NCI-H187 (cell line): ENCODE data around the gene CD300LB.
"Not testable (repeated sequence)": the region's sequence is repeated elsewhere in the genome, so short reads cannot be mapped to it uniquely, and the experiment has no call there.

Experiments
- DNase-seq, 2 experiments: peaks; one replicate each; lab custom pipeline; 2025; lab: John Stamatoyannopoulos, UW

CD300LB gene

DNA sequence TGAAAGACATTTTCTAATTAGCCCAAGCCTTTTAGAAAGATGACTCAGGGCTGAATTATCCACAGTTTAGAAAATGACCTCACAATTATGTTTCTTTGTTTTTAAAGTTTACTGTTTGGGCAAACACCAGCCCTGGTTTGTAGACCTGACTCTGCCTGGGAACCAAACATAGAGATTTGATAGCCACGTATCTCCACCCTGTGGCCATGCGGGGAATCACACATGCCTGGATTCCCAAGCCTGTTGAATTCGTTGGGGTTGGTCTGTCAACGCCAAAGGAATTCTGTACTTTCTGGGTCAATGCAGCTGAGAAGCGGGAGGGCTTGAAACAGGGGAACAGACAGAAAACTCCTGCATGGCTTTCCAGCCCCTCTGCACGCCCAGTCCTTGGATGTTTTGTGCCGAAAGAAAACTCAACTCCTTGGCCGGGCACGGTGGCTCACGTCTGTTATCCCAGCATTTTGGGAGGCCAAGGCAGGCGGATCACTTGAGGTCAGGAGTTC is 37.9 kb downstream of the CD300LB start:
- peak; percentile 9 to 43 for DNase-seq

DNA sequence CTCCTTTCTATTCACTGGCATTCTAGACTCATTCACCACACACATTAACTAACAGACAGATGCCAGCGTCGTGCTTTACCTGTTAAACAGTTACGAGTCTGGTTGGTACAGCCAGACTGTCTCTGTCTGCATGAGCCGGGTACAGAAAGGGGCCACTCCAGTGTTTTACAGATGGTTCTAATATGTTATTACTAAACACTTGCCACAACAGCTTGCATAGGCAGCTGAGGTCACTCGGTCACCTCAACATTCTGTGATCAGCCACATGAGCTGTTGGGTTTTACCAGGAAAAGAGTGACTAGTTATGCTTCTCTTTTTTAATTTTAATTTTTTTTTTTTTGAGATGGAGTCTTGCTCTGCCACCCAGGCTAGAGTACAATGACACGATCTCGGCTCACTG is 39.6 kb downstream of the CD300LB start:
- no peak for DNase-seq

DNA sequence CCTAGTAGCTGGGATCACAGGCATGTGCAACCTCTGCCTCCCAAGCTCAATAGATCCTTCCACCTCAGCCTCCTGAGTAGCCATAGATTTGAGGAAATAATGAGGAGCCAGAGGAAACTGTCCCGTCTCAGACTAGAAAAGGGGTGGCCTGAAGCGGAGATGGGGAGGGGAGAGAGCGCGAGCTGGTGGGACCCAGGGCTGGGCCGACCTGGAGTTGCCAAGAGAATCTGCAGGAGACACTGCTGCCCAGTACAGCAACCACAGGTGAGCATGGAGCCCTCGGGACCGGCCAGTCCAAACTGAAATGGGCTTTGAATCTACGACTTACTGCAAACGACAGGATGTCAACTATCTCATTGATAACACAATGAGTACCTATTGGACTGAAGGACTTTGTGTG is 40.6 kb downstream of the CD300LB start:
- no peak for DNase-seq

DNA sequence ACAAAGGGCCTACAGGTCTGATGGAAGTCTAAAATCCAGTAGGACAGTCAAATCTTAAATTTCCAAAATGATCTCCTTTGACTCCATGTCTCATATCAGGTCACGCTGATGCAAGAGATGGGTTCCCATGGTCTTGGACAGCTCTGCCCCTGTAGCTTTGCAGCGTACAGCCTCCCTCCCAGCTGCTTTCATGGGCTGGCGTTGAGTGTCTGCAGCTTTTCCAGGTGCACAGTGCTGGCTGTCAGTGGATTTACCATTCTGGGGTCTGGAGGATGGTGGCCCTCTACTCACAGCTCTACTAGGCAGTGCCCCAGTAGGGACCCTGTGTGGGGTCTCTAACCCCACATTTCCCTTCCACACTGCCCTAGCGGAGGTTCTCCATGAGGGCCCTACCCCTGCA is 43.0 kb downstream of the CD300LB start:
- DNase-seq = not testable (repeated sequence)

DNA sequence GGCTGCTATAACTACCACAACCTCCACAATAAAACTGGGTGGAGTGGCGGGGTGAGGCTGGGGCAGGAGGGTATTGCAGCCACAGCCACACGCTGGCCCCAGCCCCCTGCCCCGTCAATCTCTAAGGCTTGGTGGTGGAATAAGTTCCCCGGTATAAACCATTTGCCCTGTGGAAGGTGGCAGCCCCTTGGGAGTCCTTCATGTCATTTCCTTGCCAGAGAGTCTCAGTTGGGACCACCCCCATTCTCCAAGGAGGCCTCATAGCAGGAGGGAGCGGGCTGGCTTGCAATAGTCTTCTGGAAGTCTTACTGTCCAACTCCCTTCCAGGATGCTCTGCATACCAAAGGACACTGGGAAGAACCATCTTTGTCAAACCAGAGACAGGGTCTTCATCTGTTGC is 45.4 kb downstream of the CD300LB start:
- DNase-seq = no peak

DNA sequence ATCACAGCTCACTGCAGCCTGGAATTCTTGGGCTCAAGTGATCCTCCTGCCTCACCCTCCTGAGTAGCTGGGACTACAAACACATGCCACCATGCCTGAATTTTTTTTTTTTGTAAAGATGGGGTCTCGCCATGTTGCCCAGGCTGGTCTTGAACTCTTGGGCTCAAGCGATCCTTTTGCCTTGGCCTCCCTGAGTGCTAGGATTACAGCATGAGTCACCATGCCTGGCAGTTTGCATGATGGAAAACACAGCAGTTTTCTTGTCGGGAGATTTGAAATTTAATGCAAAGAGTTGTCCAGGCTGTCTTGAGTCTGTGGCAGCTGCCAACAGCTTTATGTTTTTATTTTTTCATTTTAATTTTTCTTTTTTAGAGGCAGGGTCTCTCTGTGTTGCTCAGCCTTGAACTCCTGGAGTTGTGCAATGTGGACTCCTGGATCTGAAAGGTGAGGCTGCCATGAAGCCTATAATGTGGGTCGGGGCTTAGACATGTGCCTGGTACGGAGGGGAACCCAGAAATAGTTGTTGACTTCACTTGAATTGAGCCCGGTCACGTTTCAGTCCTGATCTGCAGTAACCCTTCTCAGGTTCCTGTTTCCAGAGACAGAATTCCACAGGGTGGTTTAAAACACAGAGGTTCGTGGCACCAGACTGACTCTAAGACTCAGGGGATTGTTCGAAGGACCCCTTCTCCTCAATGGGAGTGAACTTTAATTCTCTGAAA is 46.1 kb downstream of the CD300LB start:
- no peak for DNase-seq

DNA sequence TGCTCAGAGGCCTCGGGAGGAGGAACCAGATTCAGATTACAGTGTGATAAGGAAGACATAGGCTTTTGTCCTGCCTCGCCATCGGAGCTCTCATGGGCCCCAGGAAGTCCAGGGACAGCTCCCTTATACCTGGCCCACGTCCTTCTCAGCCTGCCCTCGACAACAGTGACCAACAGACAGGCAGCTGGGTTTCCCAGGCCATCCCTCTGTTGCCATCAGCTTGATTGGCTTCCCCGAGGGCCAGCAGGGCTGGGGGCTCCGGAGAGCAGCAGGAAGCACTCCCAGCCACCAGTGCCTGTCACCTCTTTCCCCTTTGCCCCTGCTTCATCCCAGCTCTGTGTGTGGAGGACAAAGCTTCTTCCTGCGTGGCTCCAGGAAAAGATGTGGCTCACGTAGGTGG is 47.2 kb downstream of the CD300LB start:
- DNase-seq = no peak

DNA sequence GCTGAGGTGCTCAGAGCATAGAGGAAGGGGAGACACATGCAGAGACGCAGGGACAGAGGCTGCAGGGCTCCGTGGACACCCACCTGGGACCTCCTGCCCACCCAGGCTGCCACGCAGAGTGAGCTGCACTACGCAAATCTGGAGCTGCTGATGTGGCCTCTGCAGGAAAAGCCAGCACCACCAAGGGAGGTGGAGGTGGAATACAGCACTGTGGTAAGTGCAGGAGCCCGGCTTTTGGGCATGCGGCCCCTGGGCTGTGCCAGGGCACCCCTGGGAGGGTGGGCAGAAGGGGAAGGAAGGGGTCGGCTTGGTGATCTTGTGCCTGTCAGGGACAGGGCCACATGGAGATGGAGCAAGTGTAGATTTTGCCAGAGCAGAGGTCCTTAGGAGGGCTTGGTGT is 49.7 kb downstream of the CD300LB start:
- no peak for DNase-seq

DNA sequence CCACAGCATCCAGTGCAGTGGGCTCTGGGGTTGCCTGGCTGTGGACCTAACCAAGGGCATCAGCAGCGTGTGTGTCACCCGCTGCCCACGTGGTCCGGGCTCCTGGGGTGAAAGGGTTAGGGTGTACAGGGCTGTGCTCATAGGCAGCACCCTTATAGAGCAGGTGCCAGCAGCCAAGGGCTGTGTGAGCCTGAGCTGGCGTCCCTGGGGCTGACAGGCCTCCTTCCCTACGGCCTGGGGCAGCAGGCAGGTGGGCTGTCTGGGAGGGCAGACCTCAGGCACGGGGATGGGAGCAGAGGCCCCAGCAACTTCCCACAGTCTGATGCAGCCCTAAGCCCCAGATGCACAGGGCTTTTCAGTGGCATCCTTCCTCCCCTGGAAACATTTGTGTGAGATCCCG is 51.0 kb downstream of the CD300LB start:
- DNase-seq = no peak

DNA sequence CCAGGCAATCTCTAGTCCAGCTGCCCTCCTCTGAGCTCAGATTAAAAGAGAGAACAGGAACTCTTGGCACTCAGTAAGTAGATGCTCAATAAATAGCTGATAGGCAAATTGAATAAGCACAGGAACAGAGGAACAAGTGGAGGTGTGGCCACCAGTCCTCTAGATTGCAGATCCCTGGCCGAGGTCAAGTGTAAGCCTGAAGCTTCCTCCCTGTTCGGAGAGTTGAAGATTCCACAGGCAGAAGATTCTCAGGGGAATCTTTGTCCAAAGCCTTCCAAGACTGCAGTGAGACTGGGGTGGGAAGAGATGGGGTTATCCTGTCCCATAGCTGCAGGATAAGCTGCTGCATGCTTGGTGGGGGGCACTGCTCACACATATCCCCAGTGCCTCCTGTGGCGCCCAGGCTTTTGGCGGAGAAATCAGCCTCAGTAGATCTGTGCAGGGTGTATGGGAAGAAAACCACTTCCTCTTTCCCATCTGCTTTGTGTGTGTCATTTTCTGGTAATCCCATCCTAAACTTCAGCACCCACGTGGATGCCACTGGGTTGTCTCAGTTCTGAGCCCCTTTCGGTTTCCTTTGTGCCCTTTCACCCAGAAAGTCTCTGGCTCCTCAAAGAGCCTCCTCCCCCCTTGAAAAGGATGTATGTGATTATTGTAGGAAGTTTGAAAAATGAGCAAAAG is 52.7 kb downstream of the CD300LB start:
- no peak for DNase-seq

DNA sequence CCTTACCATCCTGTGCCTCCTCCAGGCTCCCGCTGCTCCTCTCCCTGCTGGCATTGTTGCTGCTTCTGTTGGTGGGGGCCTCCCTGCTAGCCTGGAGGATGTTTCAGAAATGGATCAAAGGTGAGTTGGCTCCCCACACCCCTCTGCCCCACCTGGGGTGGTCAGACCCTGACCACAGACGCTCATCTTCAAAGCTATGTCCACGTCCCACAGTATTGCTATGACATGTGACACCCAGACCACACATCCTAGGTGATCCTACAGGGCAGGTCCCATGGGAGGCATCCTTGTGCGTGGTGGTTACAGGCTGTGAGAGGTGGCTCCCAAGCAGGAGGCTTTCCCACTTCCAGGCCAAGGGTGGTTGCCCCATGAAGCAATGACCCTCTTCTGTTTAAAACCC is 53.9 kb downstream of the CD300LB start:
- DNase-seq = no peak

DNA sequence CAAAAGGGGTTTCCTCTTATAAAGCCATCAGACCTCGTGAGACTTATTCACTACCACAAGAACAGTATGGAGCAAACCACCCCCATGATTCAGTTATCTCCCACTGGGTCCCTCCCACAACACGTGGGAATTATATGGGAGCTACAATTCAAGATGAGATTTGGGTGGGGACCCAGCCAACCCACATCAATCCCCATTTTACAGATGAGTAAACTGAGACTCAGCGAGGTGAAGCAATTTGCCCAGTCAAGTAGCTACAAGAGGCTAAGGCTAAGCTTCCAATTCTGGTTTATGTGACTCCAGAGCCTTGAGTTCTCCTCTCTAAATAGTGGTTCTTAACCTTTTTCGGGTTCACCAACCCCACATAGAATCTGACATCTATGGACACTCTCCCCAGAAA is 56.1 kb downstream of the CD300LB start:
- DNase-seq = no peak

DNA sequence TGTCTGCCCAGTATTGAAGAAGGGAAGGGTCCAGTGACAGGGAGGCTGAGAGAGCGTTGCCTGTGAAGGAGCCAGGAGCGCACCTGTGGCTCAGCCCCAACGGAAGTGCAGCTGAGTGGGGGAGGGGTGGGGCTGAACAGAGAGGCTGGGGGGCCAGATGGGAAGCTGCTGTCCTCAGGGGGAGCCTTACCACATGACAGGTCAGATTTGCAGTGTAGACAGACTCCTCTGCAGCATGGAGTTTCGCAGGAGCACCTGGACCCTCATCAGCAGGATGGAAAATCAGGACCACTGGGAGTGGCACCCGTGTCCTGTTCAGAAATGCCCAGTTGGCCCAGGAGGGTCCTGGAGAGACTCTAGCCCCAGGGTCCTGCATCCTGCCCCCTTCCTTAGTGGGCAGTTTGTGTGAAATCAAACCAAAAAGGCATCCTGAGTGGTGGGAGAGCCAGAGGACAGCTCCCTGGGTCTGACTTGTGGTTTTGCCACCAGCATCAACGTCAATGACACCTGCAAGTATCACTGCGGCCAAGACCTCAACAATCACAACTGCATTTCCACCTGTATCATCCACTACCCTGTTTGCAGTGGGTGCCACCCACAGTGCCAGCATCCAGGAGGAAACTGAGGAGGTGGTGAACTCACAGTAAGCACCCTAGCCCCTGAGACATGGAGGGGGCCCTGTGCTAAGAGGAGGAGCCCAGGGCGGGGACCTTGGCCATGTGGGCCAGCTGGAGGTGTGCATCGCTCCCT is 57.1 kb downstream of the CD300LB start:
- no peak for DNase-seq

DNA sequence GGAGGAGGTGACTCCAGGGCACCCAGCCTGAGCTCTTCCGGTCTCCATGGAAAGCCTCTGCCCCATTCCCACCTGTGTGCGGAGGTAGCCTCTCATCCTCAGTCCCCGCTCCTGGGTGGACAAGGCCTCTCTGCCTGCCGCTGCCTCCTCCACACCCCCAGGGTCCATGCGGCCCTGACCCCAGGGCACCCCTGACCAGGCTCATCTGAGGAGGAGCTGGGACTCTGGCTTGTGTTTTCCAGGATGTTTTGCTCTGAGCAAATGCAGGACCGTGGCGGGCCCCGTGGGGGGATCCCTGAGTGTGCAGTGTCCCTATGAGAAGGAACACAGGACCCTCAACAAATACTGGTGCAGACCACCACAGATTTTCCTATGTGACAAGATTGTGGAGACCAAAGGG is 58.0 kb downstream of the CD300LB start:
- no peak for DNase-seq

DNA sequence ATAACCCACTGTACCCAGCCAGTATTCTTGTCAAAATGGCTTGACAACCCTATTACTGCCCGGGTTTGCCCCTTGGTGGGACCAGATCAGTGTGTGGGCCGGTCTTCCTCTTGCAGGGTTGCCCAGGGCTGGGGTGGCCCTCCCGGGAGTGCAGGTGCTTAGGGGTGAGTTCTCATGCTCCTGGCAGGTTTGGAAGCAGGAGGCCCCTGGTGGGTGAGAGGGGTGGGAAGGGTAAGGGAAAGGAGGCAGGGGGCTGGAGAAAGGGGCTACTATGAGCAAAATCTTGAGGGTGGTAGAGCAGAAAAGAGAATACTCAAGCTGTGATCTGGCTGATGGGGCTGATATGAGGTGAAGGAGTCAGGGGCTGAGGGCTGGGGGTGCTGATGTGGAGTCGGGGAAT is 58.4 kb downstream of the CD300LB start:
- DNase-seq = no peak

DNA sequence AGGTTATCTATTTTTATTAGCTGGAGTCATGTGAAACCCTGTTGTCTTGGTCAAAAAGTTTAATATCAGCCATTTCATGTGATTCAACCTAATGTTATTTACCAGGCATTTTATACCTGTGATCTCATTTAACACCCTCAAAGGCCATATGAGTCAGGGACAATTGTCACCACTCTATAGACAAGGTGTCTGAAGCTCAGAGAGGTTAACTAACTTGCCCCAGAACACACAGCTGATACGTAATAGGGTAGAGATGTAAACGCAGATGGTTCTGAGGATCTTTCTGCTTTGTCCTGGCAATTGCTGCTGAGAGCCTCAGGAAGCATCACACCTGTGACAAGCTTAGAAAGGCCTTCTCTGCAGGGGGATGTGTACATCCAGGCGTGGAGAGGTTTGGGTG is 59.9 kb downstream of the CD300LB start:
- DNase-seq = no peak
